Endothelial cell of umbilical vein (primary cell): Measurements from ENCODE around the gene SYNGAP1.

Source experiments
- FOS ChIP-seq: IDR thresholded peaks from 2 replicates; pipeline ENCODE4 v1.6.1; 2011; ENCODE audit warnings: mild to moderate bottlenecking, low read length, moderate library complexity, borderline replicate concordance; ENCODE audit not compliant: insufficient read depth
- POLR2AphosphoS5 ChIP-seq: IDR thresholded peaks from 2 replicates; pipeline ENCODE4 v1.6.1; 2012; ENCODE audit warnings: low read depth, mild to moderate bottlenecking, control low read depth, low read length, moderate library complexity; ENCODE audit not compliant: insufficient read depth
- TF ChIP-seq, protein P1 (sequence below), 2 donors: IDR thresholded peaks; 1 replicate in 1 of 2; 2 replicates in 1 of 2; pipeline ENCODE4 v1.5.1; 2011; ENCODE audit warnings: low read length in 2 of 2, mild to moderate bottlenecking in 2 of 2, moderate library complexity in 2 of 2, control low read depth in 1 of 2, inconsistent platforms in 1 of 2, low read depth in 1 of 2; ENCODE audit not compliant: insufficient read depth in 1 of 2; ENCODE audit errors: extremely low read depth in 1 of 2

DNA sequence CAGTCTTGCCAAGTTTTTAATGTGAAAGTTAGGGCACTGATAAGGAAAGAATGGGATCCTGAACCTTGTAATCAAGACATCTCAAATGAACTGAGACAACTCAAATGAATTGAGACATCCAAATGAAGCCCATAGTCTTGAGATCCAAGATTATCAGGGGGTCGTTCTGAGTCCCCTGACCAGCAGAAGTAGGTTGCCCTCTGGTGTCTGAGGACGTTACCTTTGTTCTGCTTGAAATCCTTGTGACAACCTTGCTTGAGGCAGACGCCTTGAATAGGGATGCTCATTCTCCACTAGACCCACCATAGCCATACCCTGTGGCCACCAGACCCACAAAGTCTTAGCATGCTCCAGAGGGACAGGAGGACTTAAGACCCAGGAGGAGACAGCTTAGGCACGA lies 72.2 kb downstream of the SYNGAP1 start:
- TF ChIP-seq, protein P1, sequence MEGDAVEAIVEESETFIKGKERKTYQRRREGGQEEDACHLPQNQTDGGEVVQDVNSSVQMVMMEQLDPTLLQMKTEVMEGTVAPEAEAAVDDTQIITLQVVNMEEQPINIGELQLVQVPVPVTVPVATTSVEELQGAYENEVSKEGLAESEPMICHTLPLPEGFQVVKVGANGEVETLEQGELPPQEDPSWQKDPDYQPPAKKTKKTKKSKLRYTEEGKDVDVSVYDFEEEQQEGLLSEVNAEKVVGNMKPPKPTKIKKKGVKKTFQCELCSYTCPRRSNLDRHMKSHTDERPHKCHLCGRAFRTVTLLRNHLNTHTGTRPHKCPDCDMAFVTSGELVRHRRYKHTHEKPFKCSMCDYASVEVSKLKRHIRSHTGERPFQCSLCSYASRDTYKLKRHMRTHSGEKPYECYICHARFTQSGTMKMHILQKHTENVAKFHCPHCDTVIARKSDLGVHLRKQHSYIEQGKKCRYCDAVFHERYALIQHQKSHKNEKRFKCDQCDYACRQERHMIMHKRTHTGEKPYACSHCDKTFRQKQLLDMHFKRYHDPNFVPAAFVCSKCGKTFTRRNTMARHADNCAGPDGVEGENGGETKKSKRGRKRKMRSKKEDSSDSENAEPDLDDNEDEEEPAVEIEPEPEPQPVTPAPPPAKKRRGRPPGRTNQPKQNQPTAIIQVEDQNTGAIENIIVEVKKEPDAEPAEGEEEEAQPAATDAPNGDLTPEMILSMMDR (IDR thresholded peaks at IDR 0.05; ENCODE audit: extremely low read depth in 1 of 2, insufficient read depth in 1 of 2, low read depth in 1 of 2, low read length in 2 of 2): no peak
- TF ChIP-seq POLR2AphosphoS5 (no peak), FOS (no peak)
